GM19035 (cell line): ENCODE results near the gene SLC47A2.

ENCODE experiments used
- ATAC-seq: cut with Tn5 transposase; IDR thresholded peaks from one replicate; pipeline ENCODE4 v1.9.1; 2021; ENCODE audit not compliant: unreplicated experiment

Gene SLC47A2

DNA sequence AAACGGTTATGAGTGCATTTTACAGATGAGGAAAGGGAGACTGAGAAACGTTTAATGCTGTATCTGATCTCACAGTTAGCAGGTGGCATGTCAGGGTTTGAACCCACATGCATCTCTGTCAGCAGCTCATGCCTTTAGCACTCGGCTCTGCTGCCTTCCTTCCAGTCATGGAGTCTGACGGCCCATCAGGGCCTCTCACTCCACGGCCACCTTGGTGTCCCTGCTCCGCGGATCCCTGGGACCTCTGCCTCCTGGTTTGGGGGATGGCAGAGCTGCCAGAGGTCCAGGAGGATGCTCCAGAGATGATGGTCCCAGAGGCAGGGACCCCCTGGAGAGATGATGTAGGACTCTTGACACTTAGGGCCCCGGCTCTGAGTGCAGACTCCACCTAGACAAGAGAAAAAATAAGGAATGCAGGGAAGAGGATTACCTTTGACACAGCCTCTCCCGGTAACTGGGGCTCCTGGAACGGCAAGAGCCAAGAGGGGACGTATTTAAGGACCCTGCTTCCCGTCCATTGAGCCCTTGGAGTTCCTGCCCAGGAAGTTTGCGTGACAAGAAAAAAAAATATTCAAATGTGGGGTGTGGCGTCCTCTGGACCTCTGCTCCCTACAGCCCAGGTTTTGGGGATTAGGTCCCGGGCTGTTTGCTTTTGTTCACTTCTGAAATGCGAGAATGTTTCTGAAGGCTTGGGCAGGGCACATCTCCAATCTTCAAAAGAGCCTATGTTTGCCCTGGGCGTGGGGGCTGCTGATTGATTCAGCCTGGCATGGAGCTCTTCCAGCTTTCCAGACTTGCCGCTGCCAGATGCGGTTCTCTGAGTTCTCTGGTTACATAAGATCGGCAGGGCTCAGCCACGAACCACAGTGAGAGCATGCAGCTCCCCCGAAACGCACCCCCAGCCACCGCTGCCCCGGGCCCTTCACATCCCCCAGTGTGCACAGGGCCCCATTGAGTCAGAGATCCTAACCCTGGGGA is 31.7 kb upstream of the SLC47A2 start, which contains the start of gene ALDH3A1:
Gene ALDH3A1 (minus strand): TSS at position 470 of the 978 bp plus-strand sequence. CDS start 3,169 bp downstream, outside the sequence.
- no peak for ATAC-seq

DNA sequence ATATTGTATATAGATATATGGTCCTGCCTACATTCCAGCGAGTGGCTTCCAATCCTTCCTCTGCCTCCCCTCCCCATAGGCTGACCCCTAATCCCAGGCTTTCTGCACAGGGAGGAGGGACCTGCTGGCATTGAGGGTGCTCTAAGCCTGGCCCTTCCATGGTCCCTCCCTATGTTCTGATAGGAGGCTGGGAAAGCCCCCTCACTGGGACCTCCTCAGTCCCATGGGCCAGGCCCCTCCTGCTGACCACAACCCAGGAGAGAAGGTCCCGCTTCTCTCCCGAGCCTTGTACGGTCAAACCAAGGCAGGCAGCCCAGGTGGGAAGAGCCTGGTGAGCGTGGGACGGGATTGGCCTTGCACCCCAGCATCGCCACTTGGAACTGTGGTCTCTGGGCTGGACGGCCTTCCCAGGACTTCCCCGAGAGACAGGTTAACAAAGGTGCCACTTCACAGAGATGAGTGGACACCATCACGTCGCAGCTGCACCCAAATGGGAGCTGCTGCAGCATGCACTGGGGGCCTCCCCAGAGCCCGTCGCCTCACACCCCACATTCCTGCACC is 30.9 kb upstream of the SLC47A2 start:
- no peak for ATAC-seq

DNA sequence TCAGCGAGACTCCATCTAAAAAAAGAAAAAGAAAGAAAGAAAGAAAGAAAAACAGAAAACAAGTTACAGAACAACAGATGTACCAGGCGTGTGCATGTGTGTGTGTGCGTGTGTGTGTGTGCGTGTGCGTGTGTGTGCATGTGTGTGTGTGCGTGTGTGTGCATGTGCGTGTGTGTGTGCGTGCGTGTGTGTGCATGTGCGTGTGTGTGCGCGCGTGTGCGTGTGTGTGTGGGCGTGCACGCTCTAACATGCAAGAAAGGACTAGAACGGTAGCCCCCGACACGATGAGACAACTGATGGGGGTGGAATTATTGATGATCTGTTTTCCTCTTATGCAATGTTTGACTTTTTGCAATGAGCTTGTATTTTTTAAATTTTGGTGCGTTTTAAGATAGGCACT is 30.1 kb upstream of the SLC47A2 start:
- ATAC-seq, result no peak

DNA sequence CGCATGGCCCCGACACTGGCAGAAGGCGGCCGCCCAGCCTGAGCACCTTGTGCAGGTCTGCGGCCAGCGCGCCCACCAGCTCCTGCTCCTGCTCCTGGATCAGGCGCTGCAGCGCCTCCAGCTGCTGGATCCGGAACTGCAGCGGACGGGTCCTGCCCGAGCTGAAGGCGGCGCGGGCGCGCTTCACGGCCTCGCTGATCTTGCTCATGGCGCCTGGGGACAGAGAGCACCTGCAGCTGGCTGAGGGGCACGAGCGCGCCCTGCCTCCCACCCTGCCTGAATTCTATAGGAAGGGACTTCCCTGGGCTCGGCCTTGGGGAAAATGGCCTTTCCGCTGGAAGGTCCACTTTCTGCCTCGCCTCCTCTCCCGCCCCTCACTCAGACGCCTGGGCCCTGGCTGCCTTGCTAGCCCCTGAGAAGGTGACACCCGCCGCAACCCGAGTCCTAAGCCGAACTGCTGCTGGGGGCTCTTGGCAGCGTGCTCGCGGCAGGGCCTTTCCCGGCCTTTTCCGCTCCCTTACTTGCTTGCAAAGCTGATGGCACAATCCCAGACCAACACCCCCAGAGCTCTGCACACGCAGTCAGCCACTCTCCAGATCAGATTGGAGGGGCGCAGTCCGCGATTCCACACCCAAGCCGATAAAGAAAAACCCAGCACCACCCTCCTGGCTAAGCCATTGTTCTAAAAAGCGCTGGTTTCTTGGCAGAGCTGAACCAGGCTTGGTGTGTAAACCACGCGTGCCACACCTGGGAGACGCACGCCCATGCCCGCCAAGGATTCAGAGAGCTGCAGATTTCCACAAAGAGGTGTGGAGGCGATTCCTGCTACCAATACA is 28.8 kb upstream of the SLC47A2 start:
- no peak for ATAC-seq

DNA sequence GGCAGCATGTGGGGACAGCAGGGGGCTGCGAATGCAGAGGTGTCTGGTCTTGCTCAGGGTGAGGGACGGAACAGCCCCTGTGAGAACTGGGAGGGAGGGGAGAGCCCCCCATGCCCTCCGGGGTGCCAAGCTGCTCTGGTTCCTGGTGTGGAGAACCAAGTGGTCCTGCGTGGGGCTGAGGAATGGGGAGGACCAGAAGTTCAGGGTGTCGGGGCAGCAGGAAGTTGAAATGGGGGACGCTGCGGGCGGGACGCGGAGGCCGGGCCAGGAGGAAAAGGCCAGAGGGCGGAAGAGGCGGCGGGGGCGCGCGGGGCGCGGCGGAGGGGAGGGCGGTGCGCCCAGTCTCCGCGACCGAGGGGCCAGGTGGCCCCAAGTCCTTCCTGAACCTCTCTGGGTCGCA is 28.1 kb upstream of the SLC47A2 start:
- ATAC-seq, result no peak

DNA sequence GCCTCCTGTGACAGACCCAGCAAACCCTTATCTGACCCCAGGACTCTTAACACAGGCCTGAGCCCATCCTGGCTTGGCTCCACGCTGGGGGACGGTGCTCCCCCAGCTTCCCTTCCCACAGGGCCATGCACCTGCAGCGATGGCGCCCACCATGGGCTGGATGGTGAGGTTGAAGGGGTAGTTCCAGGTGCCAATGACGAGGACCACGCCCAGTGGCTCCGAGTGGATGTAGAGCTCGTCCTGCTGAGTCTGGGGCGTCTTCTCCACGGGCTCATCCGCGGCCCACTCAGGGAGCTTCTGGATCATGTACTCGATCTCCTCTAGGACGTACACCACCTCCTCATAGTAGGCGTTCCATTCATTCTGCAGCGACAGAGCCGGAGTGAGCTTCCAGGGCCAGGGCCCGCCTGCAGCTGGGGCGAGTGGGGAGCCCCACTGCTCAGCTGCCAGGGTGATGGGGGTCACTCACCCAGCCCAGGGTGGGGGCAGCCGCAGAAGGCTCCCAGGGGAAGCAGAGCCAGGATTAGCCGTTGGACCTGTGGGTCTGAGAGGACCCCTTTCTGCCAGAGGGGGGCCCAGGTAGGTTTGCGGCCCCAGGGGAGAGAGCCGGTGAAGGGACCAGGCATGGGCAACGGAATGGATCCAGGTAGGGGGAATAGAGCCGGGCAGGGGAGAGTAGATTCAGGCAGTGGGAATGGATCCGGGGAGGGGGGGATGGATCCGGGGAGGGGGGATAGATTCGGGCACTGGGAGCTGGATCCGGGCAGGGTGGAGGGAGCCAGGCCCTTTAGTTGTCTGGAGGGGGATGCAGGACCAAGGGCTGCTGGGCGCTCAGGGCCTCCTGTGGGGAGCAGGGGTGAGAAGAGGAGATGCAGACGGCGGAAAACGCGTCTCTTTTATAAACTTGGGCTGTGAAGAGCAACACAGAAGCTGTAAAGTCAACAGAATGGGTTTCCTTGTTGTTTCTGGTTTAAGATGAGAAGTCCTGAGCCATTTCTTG is 27.0 kb upstream of the SLC47A2 start:
- ATAC-seq, result no peak

DNA sequence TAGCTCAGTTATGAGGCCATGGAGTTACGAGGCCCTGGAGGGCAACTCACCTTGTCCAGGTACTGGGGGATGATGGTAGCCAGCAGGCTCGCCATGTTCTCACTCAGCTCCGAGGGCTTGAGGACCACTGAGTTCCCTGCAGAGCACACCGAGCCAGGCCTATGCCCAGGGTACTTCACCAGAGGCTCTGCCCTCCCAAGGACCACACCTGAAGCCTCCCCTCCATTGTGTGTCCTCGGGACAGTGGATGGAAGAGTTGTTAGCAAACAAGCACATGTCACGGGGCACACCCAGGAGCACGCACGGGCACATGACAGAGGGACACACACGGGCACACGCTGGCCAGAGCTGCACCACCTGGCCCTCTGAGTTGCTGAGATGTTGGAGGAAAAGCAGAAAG is 26.1 kb upstream of the SLC47A2 start:
- no peak for ATAC-seq

DNA sequence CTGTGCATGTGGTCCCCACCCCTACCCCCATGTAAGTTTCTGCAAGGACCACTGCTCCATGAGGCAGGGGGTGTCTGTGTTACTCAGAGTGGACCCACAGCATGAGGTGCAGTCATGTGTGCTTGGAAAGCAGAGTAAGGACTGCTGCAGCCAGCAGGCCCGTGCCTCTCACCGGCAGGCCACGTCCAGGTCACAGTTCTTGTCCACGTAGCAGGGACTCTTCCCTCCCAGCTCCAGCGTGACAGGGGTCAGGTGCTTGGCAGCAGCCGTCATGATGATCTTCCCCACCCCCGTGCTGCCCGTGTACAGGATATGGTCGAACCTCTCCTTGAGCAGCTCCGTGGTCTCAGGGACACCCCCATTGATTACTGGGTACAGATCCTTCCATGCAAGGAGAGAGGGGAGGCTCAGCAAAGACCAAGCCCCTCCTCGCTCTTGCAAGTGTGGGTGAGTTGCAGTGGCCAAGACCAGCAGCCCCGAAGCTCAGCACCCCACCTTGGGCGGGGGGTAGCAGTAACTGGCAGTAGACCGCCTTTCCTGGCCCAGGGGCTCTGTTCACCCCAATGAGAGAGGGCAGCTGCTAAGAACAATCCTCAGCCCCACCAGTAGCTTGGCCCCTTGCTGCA is 25.6 kb upstream of the SLC47A2 start:
- no peak for ATAC-seq

DNA sequence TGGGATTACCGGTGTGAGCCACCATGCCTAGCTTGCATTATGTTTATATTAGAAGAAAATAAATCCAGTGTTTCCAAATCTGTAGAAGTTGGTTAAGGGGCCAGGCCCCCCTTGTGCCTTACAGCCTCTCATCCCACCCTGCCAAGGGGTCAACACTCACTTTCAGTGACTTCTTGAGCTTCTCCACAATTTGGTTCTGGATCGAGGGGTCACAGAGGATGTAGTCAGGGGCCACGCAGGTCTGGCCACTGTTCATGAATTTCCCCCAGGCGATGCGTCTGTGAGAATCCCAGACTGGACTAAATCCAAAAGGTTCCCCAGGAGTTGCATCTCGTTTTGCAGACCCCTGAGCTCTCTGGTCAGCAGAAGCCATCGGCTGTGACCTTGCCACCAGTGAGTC is 24.5 kb upstream of the SLC47A2 start:
- no peak for ATAC-seq

DNA sequence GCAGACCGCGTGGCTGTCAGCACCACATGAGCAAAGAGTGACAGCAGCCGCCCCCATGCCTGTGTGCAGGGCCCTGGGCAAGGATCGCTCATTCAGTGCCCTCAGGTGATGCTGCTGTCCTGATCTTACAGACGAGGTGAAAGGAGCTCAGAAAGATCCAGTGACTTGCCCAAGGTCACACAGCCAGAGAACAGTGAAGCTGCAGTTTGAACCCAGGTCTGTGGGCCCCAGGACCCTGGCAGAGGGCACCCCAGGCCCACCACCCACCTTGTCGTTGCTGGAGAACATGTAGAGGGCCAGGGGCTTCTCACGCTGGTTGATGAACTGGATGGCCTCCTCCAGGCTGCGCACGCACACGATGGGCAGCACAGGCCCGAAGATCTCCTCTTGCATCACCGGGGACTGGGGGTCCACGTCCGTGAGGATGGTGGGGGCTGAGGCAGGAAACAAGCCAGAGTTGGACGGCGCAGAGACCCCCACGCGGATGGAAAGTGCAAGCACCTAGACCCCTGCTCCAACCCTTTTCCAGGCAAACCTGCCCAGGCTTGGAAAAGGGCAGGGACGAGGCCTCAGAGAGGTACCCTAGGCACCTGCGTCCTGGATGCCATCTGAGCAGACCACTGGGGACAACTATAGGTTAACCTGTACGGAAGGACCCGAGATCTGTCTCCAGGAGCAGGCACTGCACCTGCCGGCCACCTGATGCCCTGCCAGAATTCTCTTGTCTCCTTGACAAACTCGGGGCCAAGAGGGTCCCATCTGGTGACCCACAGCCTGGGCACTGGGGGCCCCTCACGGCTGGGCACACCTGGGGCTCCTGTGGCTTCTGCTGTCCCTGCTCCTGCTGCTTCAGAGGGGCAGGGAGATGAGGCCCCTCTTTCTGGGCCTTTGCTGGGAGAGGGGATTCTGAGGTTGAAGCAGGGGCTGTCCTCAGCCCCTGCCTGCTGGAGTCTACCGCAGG is 23.1 kb upstream of the SLC47A2 start:
- ATAC-seq, result no peak

DNA sequence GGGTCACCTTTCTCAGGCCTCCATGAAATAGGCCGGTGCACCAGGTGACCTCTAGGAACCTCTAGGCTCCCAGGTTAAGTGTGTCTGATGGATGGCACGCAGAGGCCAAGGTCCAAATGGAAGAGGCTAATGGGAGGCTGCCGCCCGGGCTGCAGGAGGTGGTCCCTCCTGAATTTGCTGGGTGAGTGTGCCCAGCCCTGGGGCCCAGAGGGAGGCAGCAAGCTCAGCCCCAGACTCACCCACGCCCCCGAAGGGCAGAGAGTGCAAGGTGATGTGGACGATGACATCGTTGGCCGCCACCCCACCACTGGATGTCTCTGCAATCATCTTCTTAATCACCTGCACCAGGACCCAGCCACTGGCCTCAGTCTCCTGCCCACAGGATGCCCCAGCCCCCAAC is 22.4 kb upstream of the SLC47A2 start:
- ATAC-seq, result no peak

DNA sequence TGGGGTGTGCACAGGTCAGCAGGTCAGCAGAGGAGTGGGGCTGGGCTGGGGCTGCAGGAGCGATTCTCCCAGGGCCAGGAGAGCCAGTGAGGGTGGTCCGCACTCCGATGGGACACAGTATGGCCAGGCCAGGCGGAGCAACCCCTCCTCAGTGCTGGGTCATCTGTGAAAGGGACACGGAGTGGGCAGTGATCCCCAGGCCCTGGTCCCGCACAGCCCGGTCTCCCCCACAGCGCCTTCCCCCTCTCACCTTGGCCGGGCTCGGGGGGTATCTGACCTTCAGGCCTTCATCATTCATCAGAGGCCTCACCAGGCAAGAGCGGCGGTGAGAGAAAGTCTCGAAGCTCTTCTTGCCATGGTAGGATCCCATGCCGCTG is 21.7 kb upstream of the SLC47A2 start:
- no peak for ATAC-seq

DNA sequence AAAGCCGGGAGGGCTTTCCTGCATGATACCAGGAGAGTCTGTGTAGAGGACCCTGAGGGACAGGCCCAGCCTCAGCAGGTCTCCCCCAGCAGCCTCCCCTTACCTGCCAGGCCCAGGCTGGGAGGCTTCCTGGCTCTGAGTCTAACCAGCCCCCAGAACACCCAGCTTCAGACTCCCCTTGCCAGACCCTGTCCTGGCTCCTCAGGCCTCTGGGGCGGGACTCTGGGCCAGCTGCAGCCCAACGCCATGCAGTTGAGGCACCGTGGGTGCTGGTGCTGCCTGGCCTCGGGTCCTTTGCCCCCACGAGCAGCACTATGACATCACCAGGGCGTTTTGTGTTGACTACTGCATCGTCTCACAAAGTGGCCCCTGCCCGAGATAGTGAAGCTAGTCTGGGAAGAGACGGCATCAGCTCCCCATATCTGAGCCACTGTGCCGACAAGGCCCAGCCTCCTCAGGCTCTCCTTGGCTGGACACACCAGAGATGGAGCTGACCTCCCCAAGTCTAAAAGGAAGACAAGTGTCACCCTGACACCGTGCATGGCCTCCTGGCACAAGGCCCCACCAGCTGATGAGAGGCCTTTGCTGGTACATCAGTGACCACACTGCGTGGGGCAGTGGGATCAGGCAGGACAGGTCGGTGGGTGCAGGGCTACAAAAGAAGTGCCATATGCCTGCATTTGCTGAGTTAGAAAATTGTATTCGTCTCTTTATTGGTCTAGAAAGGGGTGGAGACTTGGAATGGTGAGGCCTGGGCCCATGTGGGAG is 21.1 kb upstream of the SLC47A2 start:
- ATAC-seq, result no peak

DNA sequence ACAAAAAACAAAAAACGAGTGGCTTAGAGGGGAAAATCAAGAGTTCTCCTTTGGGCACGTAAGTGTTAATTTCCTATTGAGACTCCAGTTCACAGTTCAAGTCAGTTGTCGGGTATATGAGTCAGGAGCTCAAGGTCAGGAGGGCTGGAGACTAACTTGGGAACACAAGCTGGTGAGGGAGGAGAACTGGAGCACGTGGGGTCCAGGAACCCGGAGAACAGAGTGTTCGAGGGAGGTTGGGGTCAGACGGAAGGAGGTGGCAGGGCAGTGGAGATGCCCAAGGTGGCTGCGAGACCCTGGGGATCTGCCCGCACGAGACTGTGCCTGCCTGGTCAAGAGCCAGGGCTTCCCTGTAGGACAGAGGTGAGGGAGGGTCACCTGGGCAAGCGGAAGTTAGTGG is 19.7 kb upstream of the SLC47A2 start:
- ATAC-seq, result no peak

DNA sequence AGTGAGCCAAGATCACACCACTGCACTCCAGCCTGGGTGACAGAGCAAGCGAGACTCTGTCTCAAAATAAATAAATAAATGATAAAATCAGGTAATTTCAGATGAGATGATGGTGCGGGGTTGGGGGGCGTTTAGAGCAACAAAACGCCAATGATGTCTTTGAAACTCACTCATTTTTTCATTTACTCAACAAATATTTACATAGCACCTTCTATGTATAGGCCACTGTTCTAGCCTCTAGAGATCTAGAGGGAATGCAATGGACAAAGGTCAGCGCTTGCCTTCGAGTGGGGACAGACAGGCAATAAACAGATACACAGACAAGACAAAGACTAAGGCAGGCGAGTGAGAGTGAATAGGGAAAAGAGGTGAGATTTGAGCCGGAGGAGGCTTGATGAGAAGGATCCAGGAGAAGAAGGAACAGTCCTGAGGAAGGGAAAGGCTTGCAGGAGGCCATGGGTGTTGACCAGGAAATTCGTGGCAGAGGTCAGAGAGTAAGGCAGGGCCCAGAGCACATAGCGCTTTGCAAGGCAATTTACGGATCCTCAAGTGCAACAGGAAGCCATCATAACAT is 17.7 kb upstream of the SLC47A2 start:
- no peak for ATAC-seq

DNA sequence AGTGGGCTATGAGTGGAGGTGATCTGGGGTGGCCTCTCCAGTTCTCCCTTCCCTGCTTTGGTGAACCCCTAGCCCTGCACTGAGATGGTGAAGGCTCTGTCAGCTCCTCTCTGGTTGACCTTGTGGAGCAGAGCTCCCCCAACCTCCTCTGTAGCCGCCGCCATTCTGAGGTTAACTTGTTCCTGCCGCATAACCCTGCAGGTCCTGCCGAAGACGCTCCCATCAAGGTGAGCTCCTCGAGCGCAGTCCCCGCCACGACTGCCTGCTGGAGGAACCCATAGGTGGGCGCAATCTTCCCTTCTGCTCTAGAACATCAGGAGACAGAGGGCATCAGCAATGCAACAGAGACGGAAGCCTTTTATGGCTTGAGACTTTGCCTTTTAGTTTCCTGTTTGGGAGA is 15.2 kb upstream of the SLC47A2 start:
- ATAC-seq, result no peak

DNA sequence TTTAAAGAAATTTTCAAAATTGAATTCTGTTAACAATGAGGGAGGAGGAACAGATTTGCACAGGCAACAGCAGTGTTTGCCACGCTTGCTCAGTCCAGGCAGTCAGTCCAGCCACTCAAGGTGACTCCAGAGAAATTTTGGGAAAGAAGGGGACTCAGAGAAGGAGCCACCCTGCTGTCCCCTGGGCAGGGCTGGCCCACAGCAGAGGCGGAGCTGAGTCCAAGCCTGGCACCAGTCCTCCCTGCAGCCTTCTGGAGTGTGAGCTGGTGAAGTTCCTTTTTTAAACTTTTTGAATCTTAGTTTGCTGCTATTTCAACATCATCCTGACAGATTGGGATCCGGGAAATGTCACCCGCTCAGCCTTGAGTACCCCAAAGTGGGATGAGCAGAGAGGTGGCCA is 14.5 kb upstream of the SLC47A2 start:
- ATAC-seq, result no peak

DNA sequence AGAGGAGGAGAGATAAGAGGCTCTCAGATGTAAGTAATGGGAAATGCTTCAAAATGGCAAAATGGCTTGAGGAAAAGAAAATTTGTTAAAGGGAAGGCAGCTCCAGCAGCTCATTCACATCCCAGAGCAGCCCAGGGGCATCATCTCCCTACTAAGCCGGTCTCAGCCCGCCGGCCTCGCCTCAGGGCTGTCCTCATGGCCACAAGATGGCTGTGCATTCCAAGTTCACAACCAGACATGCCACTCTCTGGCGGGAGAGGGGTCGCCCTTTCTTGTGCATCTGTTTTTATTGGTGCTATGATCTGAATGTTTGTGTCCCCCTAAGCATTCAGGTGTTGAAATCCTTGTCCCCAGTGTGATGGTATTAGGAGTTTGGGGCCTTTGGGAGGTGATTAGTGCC is 13.5 kb upstream of the SLC47A2 start:
- no peak for ATAC-seq
